H9 (cell line): Measurements from ENCODE around the gene ACP4. TPM values are rescaled to one million over a fixed set of nuclear protein-coding genes. Genes with fewer than 3 reads are reported as not detected.

Experiments used
- DNase-seq: peaks from one replicate; pipeline ENCODE4 v3.0.0-alpha.2; 2017
- H2AFZ ChIP-seq: one replicate; pipeline ENCODE4 v1.6.1; 2013; ENCODE audit warnings: mild to moderate bottlenecking, low read length, control low read depth, moderate library complexity
- H2AK5ac ChIP-seq: 2 replicates; pipeline ENCODE4 v1.6.1; 2013; ENCODE audit warnings: low read length, control low read depth, mixed read lengths; ENCODE audit not compliant: insufficient read length
- H2BK120ac ChIP-seq: one replicate; pipeline ENCODE4 v1.6.1; 2013; ENCODE audit warnings: low read depth, mild to moderate bottlenecking, low read length, control low read depth, inconsistent platforms; ENCODE audit not compliant: poor library complexity, severe bottlenecking
- H2BK12ac ChIP-seq: 2 replicates; pipeline ENCODE4 v1.6.1; 2013; ENCODE audit warnings: low read length, control low read depth, mixed read lengths, low read depth; ENCODE audit not compliant: insufficient read length
- H2BK15ac ChIP-seq: 2 replicates; pipeline ENCODE4 v1.6.1; 2013; ENCODE audit warnings: low read depth, low read length, control low read depth
- H2BK20ac ChIP-seq: one replicate; pipeline ENCODE4 v1.6.1; 2013; ENCODE audit warnings: low read depth, mild to moderate bottlenecking, low read length, control low read depth, inconsistent platforms; ENCODE audit not compliant: poor library complexity, severe bottlenecking
- H2BK5ac ChIP-seq: 2 replicates; pipeline ENCODE4 v1.6.1; 2013; ENCODE audit warnings: low read length, control low read depth, mixed read lengths; ENCODE audit not compliant: insufficient read length
- H3K14ac ChIP-seq: 2 replicates; pipeline ENCODE4 v1.6.1; 2013; ENCODE audit warnings: low read length, control low read depth; ENCODE audit not compliant: insufficient read depth
- H3K18ac ChIP-seq: 2 replicates; pipeline ENCODE4 v1.6.1; 2013; ENCODE audit warnings: low read depth, mild to moderate bottlenecking, mixed read lengths, low read length, control low read depth; ENCODE audit not compliant: insufficient read length
- H3K23ac ChIP-seq: 2 replicates; pipeline ENCODE4 v1.6.1; 2013; ENCODE audit warnings: low read length, control low read depth, mixed read lengths, low read depth; ENCODE audit not compliant: insufficient read length
- H3K23me2 ChIP-seq: 2 replicates; pipeline ENCODE4 v1.6.1; 2013; ENCODE audit warnings: low read depth, mild to moderate bottlenecking, mixed read lengths, low read length, control low read depth; ENCODE audit not compliant: insufficient read length, poor library complexity, severe bottlenecking
- H3K27ac ChIP-seq: 2 replicates; pipeline ENCODE4 v1.5.1; 2013; ENCODE audit warnings: low read length, control low read depth, mixed read lengths, low read depth; ENCODE audit not compliant: insufficient read length
- H3K27me3 ChIP-seq: 2 replicates; pipeline ENCODE4 v1.6.1; 2013; ENCODE audit warnings: low read length, control low read depth, inconsistent platforms; ENCODE audit not compliant: insufficient read depth
- H3K4ac ChIP-seq: 2 replicates; pipeline ENCODE4 v1.6.1; 2013; ENCODE audit warnings: low read depth, mild to moderate bottlenecking, control low read depth, inconsistent platforms, low read length, moderate library complexity
- H3K4me1 ChIP-seq: 2 replicates; pipeline ENCODE4 v1.6.1; 2013; ENCODE audit warnings: low read length, control low read depth, inconsistent platforms; ENCODE audit not compliant: insufficient read depth
- H3K4me2 ChIP-seq: 2 replicates; pipeline ENCODE4 v1.6.1; 2013; ENCODE audit warnings: low read length, control low read depth, mixed read lengths; ENCODE audit not compliant: insufficient read length, insufficient read depth
- H3K56ac ChIP-seq: 2 replicates; pipeline ENCODE4 v1.6.1; 2013; ENCODE audit warnings: low read depth, mild to moderate bottlenecking, mixed read lengths, low read length, control low read depth; ENCODE audit not compliant: insufficient read length
- H3K79me1 ChIP-seq: 2 replicates; pipeline ENCODE4 v1.6.1; 2013; ENCODE audit warnings: low read depth, mild to moderate bottlenecking, moderate library complexity, low read length, control low read depth, inconsistent platforms; ENCODE audit not compliant: insufficient read depth, poor library complexity, severe bottlenecking
- H3K79me2 ChIP-seq: 2 replicates; pipeline ENCODE4 v1.6.1; 2013; ENCODE audit warnings: low read length, control low read depth, inconsistent platforms; ENCODE audit not compliant: insufficient read depth
- H3K9ac ChIP-seq: 2 replicates; pipeline ENCODE4 v1.6.1; 2013; ENCODE audit warnings: low read length, control low read depth, mixed read lengths; ENCODE audit not compliant: insufficient read length; ENCODE audit errors: extremely low read depth
- H3K9me3 ChIP-seq: one replicate; pipeline ENCODE4 v1.6.1; 2013; ENCODE audit warnings: low read depth, low read length, inconsistent platforms; ENCODE audit not compliant: control insufficient read depth
- H3T11ph ChIP-seq: one replicate; pipeline ENCODE4 v1.6.1; 2013; ENCODE audit warnings: mild to moderate bottlenecking, low read length, control low read depth, inconsistent platforms
- H4K20me1 ChIP-seq: one replicate; pipeline ENCODE4 v1.6.1; 2013; ENCODE audit not compliant: control insufficient read depth, insufficient read length, insufficient read depth
- H4K5ac ChIP-seq: 2 replicates; pipeline ENCODE4 v1.6.1; 2013; ENCODE audit warnings: low read depth, mild to moderate bottlenecking, mixed read lengths, low read length, control low read depth; ENCODE audit not compliant: insufficient read length
- H4K8ac ChIP-seq: replicated peaks from 2 replicates; pipeline ENCODE4 v1.6.1; 2013; ENCODE audit warnings: low read length, control low read depth, mixed read lengths, low read depth; ENCODE audit not compliant: insufficient read length
- H4K91ac ChIP-seq: 2 replicates; pipeline ENCODE4 v1.6.1; 2013; ENCODE audit warnings: low read depth, mild to moderate bottlenecking, moderate library complexity, mixed read lengths, low read length, control low read depth; ENCODE audit not compliant: insufficient read length
- H3K27ac Mint-ChIP-seq, 3 experiments: 2 replicates in 2 of 3; 3 replicates in 1 of 3; pipeline ENCODE4 v1.8.0; 2020 to 2021; ENCODE audit warnings: mixed read lengths in 3 of 3, mild to moderate bottlenecking in 1 of 3, moderate library complexity in 1 of 3
- H3K27me3 Mint-ChIP-seq: 2 replicates; pipeline ENCODE4 v1.8.0; 2021; ENCODE audit warnings: low read depth, mild to moderate bottlenecking, moderate library complexity, mixed read lengths
- H3K36me3 Mint-ChIP-seq, 3 experiments: 2 replicates in 2 of 3; 3 replicates in 1 of 3; pipeline ENCODE4 v1.8.0; 2020 to 2021; ENCODE audit warnings: low read depth in 3 of 3, mixed read lengths in 3 of 3; ENCODE audit not compliant: insufficient read depth in 1 of 3
- H3K4me1 Mint-ChIP-seq, 2 experiments: 2 replicates each; pipeline ENCODE4 v1.8.0; 2020; ENCODE audit warnings: mixed read lengths in 2 of 2
- H3K4me3 Mint-ChIP-seq, 2 experiments: 2 replicates in 1 of 2; 3 replicates in 1 of 2; pipeline ENCODE4 v1.8.0; 2020 to 2021; ENCODE audit warnings: mild to moderate bottlenecking in 2 of 2, mixed read lengths in 2 of 2, moderate library complexity in 1 of 2
- H3K9me3 Mint-ChIP-seq, 2 experiments: 2 replicates in 1 of 2; 3 replicates in 1 of 2; pipeline ENCODE4 v1.8.0; 2020; ENCODE audit warnings: mild to moderate bottlenecking in 2 of 2, mixed read lengths in 2 of 2, moderate library complexity in 1 of 2
- CTCF ChIP-seq: fragments of 200-600 bp; sonication (generic); conservative IDR thresholded peaks from 3 replicates; pipeline ENCODE4 v1.8.0; 2021; ENCODE audit warnings: antibody characterized with exemption, mild to moderate bottlenecking
- WGBS: extraction: QIAGEN DNeasy Blood & Tissue Kit; methylation state at CpG from one replicate; pipeline ENCODE4 v1.1.7; 2013; ENCODE audit warnings: missing lambda C conversion rate, low lambda C conversion rate, mixed read lengths; ENCODE audit not compliant: insufficient read length; ENCODE audit errors: extremely low coverage; 5-methylcytosine and 5-hydroxymethylcytosine counted together
- total RNA-seq: library from RNA; stranded (reverse); gene quantifications from 2 replicates; pipeline ENCODE4 v1.2.1, GENCODE V29; 2021

ACP4 gene
- total RNA-seq, 1 experiment from 2014 or later = not detected

- no peak overlapping the region for H2BK5ac ChIP-seq
- no peaks in the 10 kb centered on the region for H3K9me3 ChIP-seq
- H4K5ac ChIP-seq = no peak overlapping the region
- no peak overlapping the region for H3K4me3 Mint-ChIP-seq
- no peak overlapping the region for H3K23ac ChIP-seq
- no peak overlapping the region for H3K4me2 ChIP-seq
- no peaks in the 10 kb centered on the region for H4K20me1 ChIP-seq
- H3T11ph ChIP-seq = no peak overlapping the region
- H3K4ac ChIP-seq = no peak overlapping the region
- no peaks in the 10 kb centered on the region for H3K79me1 ChIP-seq
- H3K27me3 Mint-ChIP-seq = peaks cover 16% of the 10 kb centered on the region
- H3K79me2 ChIP-seq = no peaks in the 10 kb centered on the region
- no peak overlapping the region for H4K8ac ChIP-seq
- TF ChIP-seq CTCF = no peak
- H2BK120ac ChIP-seq = no peak overlapping the region
- no peak overlapping the region for H3K9ac ChIP-seq
- H3K9me3 Mint-ChIP-seq = no peaks in the 10 kb centered on the region
- no peak overlapping the region for H3K18ac ChIP-seq
- no peak overlapping the region for H4K91ac ChIP-seq
- H3K56ac ChIP-seq = no peak overlapping the region
- no peak overlapping the region for H2BK20ac ChIP-seq
- no peaks in the 10 kb centered on the region for H3K23me2 ChIP-seq
- no peak overlapping the region for H2AFZ ChIP-seq
- H3K4me1 ChIP-seq = no peaks in the 10 kb centered on the region
- H3K36me3 Mint-ChIP-seq = peaks cover 10 to 35% (median 17%) of the 10 kb centered on the region in 3 experiments; a peak in 6 of 7 replicates
- H3K4me1 Mint-ChIP-seq = peaks cover 9 to 10% of the 10 kb centered on the region in 2 experiments
- H2AK5ac ChIP-seq = no peak overlapping the region
- DNase-seq = no peak
- H2BK15ac ChIP-seq = no peak overlapping the region
- H3K27me3 ChIP-seq = no peaks in the 10 kb centered on the region
- H3K27ac Mint-ChIP-seq = no peak overlapping the region
- no peak overlapping the region for H2BK12ac ChIP-seq
- no CpG with 5 or more reads among the region's 11 CpGs for WGBS
- H3K27ac ChIP-seq = no peak overlapping the region
- H3K14ac ChIP-seq = no peak overlapping the region
Observed at GRCh38 chr19:50793558-50794065, 3.4 kb downstream of the ACP4 start.
